HPDE6-E6E7 (cell line): ENCODE results near the gene KRT33B.
"Not testable (repeated sequence)": the region's sequence is repeated elsewhere in the genome, so short reads cannot be mapped to it uniquely, and the experiment has no call there.

ENCODE experiments used
- DNase-seq: peaks from one replicate; pipeline ENCODE4 v3.0.0; 2011; ENCODE audit warnings: missing footprints; ENCODE audit errors: extremely low spot score

The KRT33B gene

GRCh38 chr17:41393826-41394225, 24.2 kb upstream of the KRT33B start:
- no peak for DNase-seq

- no peak for DNase-seq
These were observed 23.7 kb upstream of the KRT33B start for GRCh38 chr17:41393294-41393693.

- no peak for DNase-seq
These were observed 22.7 kb upstream of the KRT33B start for GRCh38 chr17:41392278-41392677.

GRCh38 chr17:41391535-41391934, 21.9 kb upstream of the KRT33B start:
- no peak for DNase-seq

GRCh38 chr17:41390411-41390938, 20.9 kb upstream of the KRT33B start:
- no peak for DNase-seq

- no peak for DNase-seq
These were observed 18.1 kb upstream of the KRT33B start for GRCh38 chr17:41387670-41388069.

GRCh38 chr17:41386227-41386626, 16.6 kb upstream of the KRT33B start:
- no peak for DNase-seq

- no peak for DNase-seq
These were observed 14.1 kb upstream of the KRT33B start for GRCh38 chr17:41383690-41384089.

GRCh38 chr17:41382394-41382793, 12.8 kb upstream of the KRT33B start:
- DNase-seq = no peak

GRCh38 chr17:41381943-41382342, 12.3 kb upstream of the KRT33B start, which contains the start of gene KRT34:
TSS of gene KRT34 (minus strand) at chr17:41382306. CDS start at chr17:41382246, 60 bp downstream.
- not testable (repeated sequence) for DNase-seq

GRCh38 chr17:41380091-41380490, 10.5 kb upstream of the KRT33B start:
- peak; percentile 58 for DNase-seq

- DNase-seq = no peak
These were observed 7.9 kb upstream of the KRT33B start for GRCh38 chr17:41377546-41377945.

GRCh38 chr17:41369023-41369422, 590 bp downstream of the KRT33B start:
- no peak for DNase-seq

GRCh38 chr17:41367426-41368075, 2.1 kb downstream of the KRT33B start:
- DNase-seq = peak; percentile 42

GRCh38 chr17:41366070-41366469, 3.5 kb downstream of the KRT33B start:
- no peak for DNase-seq

GRCh38 chr17:41363881-41364280, 5.7 kb downstream of the KRT33B start:
- no peak for DNase-seq

- no peak for DNase-seq
These were observed 9.2 kb downstream of the KRT33B start for GRCh38 chr17:41360296-41360995.

GRCh38 chr17:41354536-41354935, 15.1 kb downstream of the KRT33B start:
- no peak for DNase-seq

- peak; percentile 62 for DNase-seq
These were observed 16.8 kb downstream of the KRT33B start for GRCh38 chr17:41352597-41353366.

GRCh38 chr17:41351177-41351576, 18.4 kb downstream of the KRT33B start:
- DNase-seq = no peak

GRCh38 chr17:41350381-41350878, 19.2 kb downstream of the KRT33B start, which contains the start of gene KRT33A:
TSS of gene KRT33A (minus strand) at chr17:41350828. CDS start at chr17:41350767, 61 bp downstream.
- DNase-seq = not testable (repeated sequence)
